ENCODE data around the gene EIF4A2. TPM values are rescaled to one million over a fixed set of nuclear protein-coding genes. Genes with fewer than 3 reads are reported as not detected.
A peak's percentile ranks its signal among the peaks of the same experiment; 100 is the strongest.

EIF4A2 gene
- total and polyA plus RNA-seq, 2 of the 13 experiments (the other 11 are each of a cell fraction or from before 2014, with no cell fraction given) = 480 to 596 TPM

- TF ChIP-seq ATAD3A (CRISPR knock-in tag; IDR thresholded peaks at IDR 0.05) = no peak
- peak; percentile 81; the same call in 1 of the 2 replicates for TF ChIP-seq ZZZ3 (CRISPR knock-in tag; IDR thresholded peaks at IDR 0.05; ENCODE audit: borderline replicate concordance)
- TF ChIP-seq ZNF12 (CRISPR knock-in tag; IDR thresholded peaks at IDR 0.05) = peak; percentile 6; the same call in 1 of the 2 replicates
- TF ChIP-seq NFKB2 (CRISPR knock-in tag; IDR thresholded peaks at IDR 0.05; ENCODE audit: borderline replicate concordance) = peak; percentile 79; the same call in 1 of the 2 replicates
- TF ChIP-seq SATB2 (CRISPR knock-in tag; IDR thresholded peaks at IDR 0.05) = peak; percentile 72
- TF ChIP-seq ZNF276 (CRISPR knock-in tag; IDR thresholded peaks at IDR 0.05; ENCODE audit: low read depth) = no peak
- TF ChIP-seq ERF (CRISPR knock-in tag; IDR thresholded peaks at IDR 0.05) = peak; percentile 75
- no peak for TF ChIP-seq RORA (CRISPR knock-in tag; IDR thresholded peaks at IDR 0.05)
- TF ChIP-seq JDP2 (CRISPR knock-in tag; IDR thresholded peaks at IDR 0.05; ENCODE audit: borderline replicate concordance) = 0 out of 2 replicates have a peak, but pooled peaks have one; percentile 57
- TF ChIP-seq ZNF343 (CRISPR knock-in tag; IDR thresholded peaks at IDR 0.05) = 0 out of 2 replicates have a peak, but pooled peaks have one; percentile 53
- TF ChIP-seq ZNF550 (CRISPR knock-in tag; IDR thresholded peaks at IDR 0.05; ENCODE audit: borderline replicate concordance) = no peak
- TF ChIP-seq ZNF577 (CRISPR knock-in tag; IDR thresholded peaks at IDR 0.05; ENCODE audit: borderline replicate concordance, low read depth) = no peak
- no peak for TF ChIP-seq ZNF782 (CRISPR knock-in tag; IDR thresholded peaks at IDR 0.05; ENCODE audit: borderline replicate concordance)
- TF ChIP-seq ZBTB38 (CRISPR knock-in tag; IDR thresholded peaks at IDR 0.05) = peak; percentile 77
- peak; percentile 84 for TF ChIP-seq ZNF350 (CRISPR knock-in tag; IDR thresholded peaks at IDR 0.05; ENCODE audit: borderline replicate concordance, low read depth)
- TF ChIP-seq BRD4 (CRISPR knock-in tag; IDR thresholded peaks at IDR 0.05) = peak; percentile 20; the same call in 1 of the 2 replicates
- peak; percentile 51; the same call in 1 of the 2 replicates for TF ChIP-seq BCL3 (CRISPR knock-in tag; IDR thresholded peaks at IDR 0.05)
- TF ChIP-seq MAF1 (CRISPR knock-in tag; IDR thresholded peaks at IDR 0.05; ENCODE audit: borderline replicate concordance) = no peak
- no peak; the same call in 1 of the 2 replicates for TF ChIP-seq ZNF83 (CRISPR knock-in tag; IDR thresholded peaks at IDR 0.05; ENCODE audit: borderline replicate concordance)
- TF ChIP-seq THAP7 (CRISPR knock-in tag; IDR thresholded peaks at IDR 0.05) = 0 out of 2 replicates have a peak, but pooled peaks have one; percentile 37
- 0 out of 2 replicates have a peak, but pooled peaks have one; percentile 36 for TF ChIP-seq MTF2 (CRISPR knock-in tag; IDR thresholded peaks at IDR 0.05; ENCODE audit: borderline replicate concordance)
- peak; percentile 96 for TF ChIP-seq HNRNPLL (IDR thresholded peaks at IDR 0.05; ENCODE audit: low read depth, low read length, poor library complexity, severe bottlenecking)
- peak; percentile 21 for TF ChIP-seq ZNF883 (CRISPR knock-in tag; IDR thresholded peaks at IDR 0.05; ENCODE audit: not compliant biosample characterization)
- peak; percentile 78 for TF ChIP-seq ZNF430 (CRISPR knock-in tag; IDR thresholded peaks at IDR 0.05)
Observed at GRCh38 chr3:186783058-186783730, at the start of gene EIF4A2 (continued).
